ENCODE results near the gene RHEB. TPM values are rescaled to one million over a fixed set of nuclear protein-coding genes. Genes with fewer than 3 reads are reported as not detected.
A peak's percentile ranks its signal among the peaks of the same experiment; 100 is the strongest.

RHEB gene, protein sequence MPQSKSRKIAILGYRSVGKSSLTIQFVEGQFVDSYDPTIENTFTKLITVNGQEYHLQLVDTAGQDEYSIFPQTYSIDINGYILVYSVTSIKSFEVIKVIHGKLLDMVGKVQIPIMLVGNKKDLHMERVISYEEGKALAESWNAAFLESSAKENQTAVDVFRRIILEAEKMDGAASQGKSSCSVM
- polyA plus RNA-seq (2013, experiment 1 of 2): 94.5 TPM
- polyA plus RNA-seq (2013, experiment 2 of 2): 105 TPM

DNA sequence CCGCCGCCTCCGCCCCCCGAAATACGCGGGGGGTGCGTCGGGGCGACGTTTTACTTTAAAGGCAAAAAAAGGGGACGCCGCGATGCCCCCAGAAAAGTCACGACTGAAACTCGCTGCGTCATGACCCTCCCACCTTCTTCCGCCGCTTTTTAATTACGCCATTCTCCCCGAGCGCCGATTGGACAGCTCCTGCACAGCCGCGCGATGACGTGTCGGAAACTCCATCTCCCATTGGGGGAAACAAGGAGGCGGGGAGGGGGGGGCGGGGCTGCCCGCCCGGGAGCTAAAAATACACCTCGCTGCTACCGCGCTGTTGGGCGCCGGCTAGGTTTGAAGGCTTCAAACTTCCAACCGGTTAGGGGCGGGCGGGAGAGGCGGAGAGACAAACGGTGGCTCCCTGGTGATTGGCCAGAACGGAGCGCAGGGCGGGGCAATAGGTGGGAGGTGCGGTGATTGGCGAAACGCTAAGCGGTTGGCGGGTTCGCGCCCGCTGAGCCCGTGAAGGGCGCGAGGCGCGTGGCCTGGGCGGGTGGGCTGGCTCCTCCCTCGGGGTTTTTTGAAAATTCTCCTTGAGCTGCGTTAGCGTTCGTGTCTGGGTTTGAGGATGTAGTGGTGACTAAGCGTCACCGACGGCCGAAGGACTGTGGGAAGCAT lies at the start of gene RHEB:
Gene RHEB (minus strand): TSS at position 131 of the 654 bp plus-strand sequence. CDS start 384 bp downstream, outside the sequence.
- Histone ChIP-seq H3K4me3 (ENCODE audit: low read length) (peak within 1 kb of the TSS; percentile 96), H3K27ac (ENCODE audit: low read depth, low read length) (peak within 1 kb of the TSS; percentile 97; the same call in 1 of the 2 replicates), H3K36me3 (ENCODE audit: insufficient read depth, low read length) (no peaks in the 10 kb centered on the region), H3K9me3 (ENCODE audit: insufficient read depth, low read depth, low read length) (no peaks in the 10 kb centered on the region), H3K9ac (ENCODE audit: low read depth, low read length) (peak within 1 kb of the TSS; percentile 96), H3K27me3 (ENCODE audit: insufficient read depth, low read length) (no peaks in the 10 kb centered on the region), H3K4me1 (ENCODE audit: insufficient read depth, low read length) (peaks cover 7% of the 10 kb centered on the region; the same call in 1 of the 2 replicates)
- WGBS: 6% methylated on average over 56 of the region's 66 CpGs

DNA sequence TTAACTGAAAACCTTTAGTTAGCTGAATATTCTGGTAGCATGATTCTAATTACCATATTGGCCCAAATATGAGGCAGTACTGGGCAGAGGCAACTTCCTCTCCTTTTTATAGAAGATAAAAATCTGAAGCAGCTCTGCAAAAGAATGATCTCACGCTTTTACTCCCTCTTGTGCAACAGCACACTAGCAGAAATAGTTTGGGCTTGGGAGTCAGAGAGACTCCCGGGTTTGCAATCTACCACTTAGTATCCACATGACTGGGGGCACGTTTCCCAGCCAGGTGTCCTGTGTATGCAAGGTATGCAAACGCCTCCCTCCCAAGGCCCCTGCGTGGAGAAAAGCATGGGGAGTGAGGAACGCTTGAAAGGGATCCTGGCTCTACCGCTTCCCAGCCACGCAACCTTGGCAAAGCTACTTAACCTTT lies 47.2 kb upstream of the RHEB start:
- no peak overlapping the region for H3K9ac ChIP-seq (ENCODE audit: low read depth, low read length)
- no peak overlapping the region for H3K4me3 ChIP-seq (ENCODE audit: low read length)
- H3K9me3 ChIP-seq (ENCODE audit: insufficient read depth, low read depth, low read length): no peaks in the 10 kb centered on the region
- H3K27ac ChIP-seq (ENCODE audit: low read depth, low read length): no peak overlapping the region
- peaks cover 16% of the 10 kb centered on the region; the same call in 1 of the 2 replicates for H3K36me3 ChIP-seq (ENCODE audit: insufficient read depth, low read length)
- 36% methylated on average over 6 of the region's 8 CpGs for WGBS
- H3K4me1 ChIP-seq (ENCODE audit: insufficient read depth, low read length): peaks cover 7% of the 10 kb centered on the region; the same call in 1 of the 2 replicates
- H3K27me3 ChIP-seq (ENCODE audit: insufficient read depth, low read length): no peaks in the 10 kb centered on the region

DNA sequence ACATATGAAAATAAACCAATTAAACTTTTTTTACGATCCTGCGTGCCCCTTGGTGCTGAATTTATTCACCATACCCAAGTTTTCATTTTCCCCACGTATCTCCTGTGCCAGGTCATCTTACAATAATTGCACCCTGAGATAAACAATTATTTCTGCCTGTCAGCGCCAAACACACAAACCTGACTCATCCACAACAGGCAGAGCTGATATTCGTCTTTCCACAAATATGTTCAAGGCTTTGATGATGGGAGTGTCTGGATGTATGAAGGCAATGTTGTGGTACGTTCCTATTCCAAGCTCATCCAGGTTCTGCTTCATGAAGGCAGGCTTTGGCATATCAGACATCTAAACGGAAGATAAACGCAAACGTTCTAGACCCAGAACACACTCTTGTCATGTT lies 45.8 kb upstream of the RHEB start:
- WGBS: 92% methylated on average over 9 of the region's 9 CpGs
- no peaks in the 10 kb centered on the region for H3K27me3 ChIP-seq (ENCODE audit: insufficient read depth, low read length)
- H3K36me3 ChIP-seq (ENCODE audit: insufficient read depth, low read length): peaks cover 24% of the 10 kb centered on the region; the same call in 1 of the 2 replicates

DNA sequence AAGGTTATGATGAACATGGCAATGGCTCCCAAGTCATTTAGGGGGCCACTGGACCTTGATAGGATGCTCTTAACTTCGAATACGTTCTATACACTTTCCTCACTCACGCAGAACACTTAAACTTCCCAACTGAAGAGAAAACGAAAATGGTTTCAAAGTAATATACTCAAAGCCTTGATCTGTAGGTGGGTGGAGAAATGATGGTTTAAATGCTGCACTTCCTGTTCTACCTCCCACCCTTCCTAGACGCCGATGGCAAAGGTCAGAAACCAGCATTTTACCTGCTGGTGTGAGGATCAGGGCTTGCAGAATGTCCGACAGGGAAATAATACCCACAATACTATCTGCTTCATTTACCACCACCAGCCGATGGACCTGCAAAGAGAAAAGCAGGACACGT lies 40.5 kb upstream of the RHEB start:
- Histone ChIP-seq H3K4me3 (ENCODE audit: low read length) (no peak overlapping the region), H3K27ac (ENCODE audit: low read depth, low read length) (no peak overlapping the region), H3K27me3 (ENCODE audit: insufficient read depth, low read length) (no peaks in the 10 kb centered on the region), H3K4me1 (ENCODE audit: insufficient read depth, low read length) (no peaks in the 10 kb centered on the region), H3K9me3 (ENCODE audit: insufficient read depth, low read depth, low read length) (no peaks in the 10 kb centered on the region), H3K9ac (ENCODE audit: low read depth, low read length) (no peak overlapping the region), H3K36me3 (ENCODE audit: insufficient read depth, low read length) (peaks cover 34% of the 10 kb centered on the region)
- 95% methylated on average over 8 of the region's 9 CpGs for WGBS

More for the DNA sequence above, 45.8 kb upstream of the RHEB start:
- Histone ChIP-seq H3K9ac (ENCODE audit: low read depth, low read length) (no peak overlapping the region), H3K27ac (ENCODE audit: low read depth, low read length) (no peak overlapping the region), H3K4me3 (ENCODE audit: low read length) (no peak overlapping the region), H3K4me1 (ENCODE audit: insufficient read depth, low read length) (peaks cover 7% of the 10 kb centered on the region; the same call in 1 of the 2 replicates), H3K9me3 (ENCODE audit: insufficient read depth, low read depth, low read length) (no peaks in the 10 kb centered on the region)

DNA sequence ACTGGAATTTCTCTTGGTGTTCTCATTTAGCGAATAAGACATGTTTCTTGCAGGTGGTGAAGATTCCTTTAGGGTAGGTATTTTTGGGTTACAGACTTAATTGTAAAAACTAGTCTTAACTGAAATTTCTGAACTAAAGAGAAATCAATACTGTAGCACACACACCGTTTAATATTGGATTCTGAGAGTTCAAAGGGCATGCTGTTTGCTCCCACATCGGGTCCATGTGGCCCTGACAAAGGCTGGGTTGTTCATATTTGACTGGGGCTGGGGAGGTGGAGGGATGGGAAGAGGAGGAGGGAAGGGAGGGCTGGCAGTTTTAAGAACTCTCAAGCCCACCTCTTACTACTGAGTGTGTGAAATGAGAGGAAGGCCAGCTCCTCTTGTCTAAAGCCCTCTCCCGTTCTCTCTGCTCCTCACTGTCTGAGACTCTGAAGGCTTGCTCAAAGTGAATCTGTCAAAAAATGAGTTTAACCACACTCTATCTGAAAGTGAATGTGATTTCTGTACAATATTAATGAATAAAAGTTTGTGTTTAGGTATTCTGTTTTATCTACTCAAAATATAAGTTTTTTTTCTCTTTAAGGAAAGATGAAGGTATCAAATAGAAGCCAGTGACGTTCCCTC lies 40.0 kb upstream of the RHEB start:
- Histone ChIP-seq H3K36me3 (ENCODE audit: insufficient read depth, low read length) (peaks cover 33% of the 10 kb centered on the region), H3K27me3 (ENCODE audit: insufficient read depth, low read length) (no peaks in the 10 kb centered on the region), H3K4me3 (ENCODE audit: low read length) (no peak overlapping the region), H3K4me1 (ENCODE audit: insufficient read depth, low read length) (no peaks in the 10 kb centered on the region), H3K9me3 (ENCODE audit: insufficient read depth, low read depth, low read length) (no peaks in the 10 kb centered on the region), H3K27ac (ENCODE audit: low read depth, low read length) (no peak overlapping the region), H3K9ac (ENCODE audit: low read depth, low read length) (no peak overlapping the region)
- 95% methylated on average over 5 of the region's 5 CpGs for WGBS

DNA sequence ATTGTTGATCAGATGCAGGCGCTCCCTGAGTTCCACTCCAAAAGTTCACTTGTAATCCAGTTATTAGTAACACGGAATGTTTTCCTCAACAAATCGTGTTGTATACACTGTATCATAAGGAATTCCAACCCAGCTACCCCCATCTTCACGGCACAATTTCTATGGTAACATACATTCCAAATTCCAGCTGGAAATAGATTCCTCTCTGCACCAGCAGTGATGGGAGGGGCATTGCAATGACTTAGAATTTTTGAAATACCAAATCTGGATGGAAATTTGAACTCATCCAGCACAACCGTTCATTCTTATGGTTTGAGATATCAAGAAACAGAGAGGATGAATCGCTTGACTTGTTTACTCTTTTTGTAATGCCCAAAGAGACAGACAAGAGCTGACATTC lies 38.9 kb upstream of the RHEB start:
- Histone ChIP-seq H3K9me3 (ENCODE audit: insufficient read depth, low read depth, low read length) (no peaks in the 10 kb centered on the region), H3K36me3 (ENCODE audit: insufficient read depth, low read length) (peaks cover 27% of the 10 kb centered on the region), H3K4me3 (ENCODE audit: low read length) (no peak overlapping the region), H3K4me1 (ENCODE audit: insufficient read depth, low read length) (no peaks in the 10 kb centered on the region), H3K27ac (ENCODE audit: low read depth, low read length) (no peak overlapping the region), H3K27me3 (ENCODE audit: insufficient read depth, low read length) (no peaks in the 10 kb centered on the region), H3K9ac (ENCODE audit: low read depth, low read length) (no peak overlapping the region)
- 91% methylated on average over 6 of the region's 6 CpGs for WGBS

DNA sequence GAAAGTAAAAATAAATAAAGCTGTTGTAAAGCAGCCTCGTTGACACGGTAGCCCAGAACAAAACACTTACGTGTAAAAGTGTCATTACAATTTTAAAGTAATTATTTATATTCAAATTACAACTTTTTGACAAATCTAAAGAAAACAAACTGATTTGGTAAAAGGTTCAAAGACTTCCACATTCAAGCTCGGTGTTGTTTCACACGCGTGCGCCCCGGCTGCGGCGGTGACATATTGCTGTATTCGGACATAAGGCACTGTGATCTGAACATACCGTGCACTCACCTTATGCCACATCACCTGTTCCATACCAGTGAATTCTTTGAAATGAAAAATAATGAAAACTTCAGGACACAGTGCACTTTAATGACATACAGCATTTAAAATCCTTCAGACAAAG lies 36.9 kb upstream of the RHEB start:
- Histone ChIP-seq H3K36me3 (ENCODE audit: insufficient read depth, low read length) (peaks cover 21% of the 10 kb centered on the region), H3K4me1 (ENCODE audit: insufficient read depth, low read length) (no peaks in the 10 kb centered on the region), H3K9ac (ENCODE audit: low read depth, low read length) (no peak overlapping the region), H3K27me3 (ENCODE audit: insufficient read depth, low read length) (no peaks in the 10 kb centered on the region), H3K4me3 (ENCODE audit: low read length) (no peak overlapping the region), H3K27ac (ENCODE audit: low read depth, low read length) (no peak overlapping the region), H3K9me3 (ENCODE audit: insufficient read depth, low read depth, low read length) (no peaks in the 10 kb centered on the region)
- WGBS: 97% methylated on average over 9 of the region's 12 CpGs

DNA sequence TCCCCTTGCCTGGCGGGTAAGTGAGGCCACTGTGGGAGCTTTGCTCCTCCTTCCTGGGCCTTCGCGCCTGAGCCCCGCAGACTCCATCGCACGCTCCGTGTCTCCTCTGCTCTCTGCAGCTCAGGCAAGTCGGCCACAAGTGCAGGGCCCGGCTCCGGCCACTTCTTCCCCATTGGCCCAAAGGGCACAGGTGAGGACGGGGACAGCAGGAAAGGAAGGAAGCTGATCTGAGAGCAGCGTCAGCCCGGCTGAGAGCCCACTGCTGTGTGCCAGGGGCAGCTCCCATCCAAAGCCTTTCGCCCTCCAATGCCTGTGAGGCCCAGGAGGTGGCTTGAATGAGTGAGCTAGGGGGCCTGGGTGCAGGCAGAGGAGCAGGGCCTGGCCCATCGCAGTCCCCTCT lies 33.7 kb upstream of the RHEB start:
- WGBS: 84% methylated on average over 15 of the region's 15 CpGs
- H3K4me3 ChIP-seq (ENCODE audit: low read length): no peak overlapping the region
- H3K9me3 ChIP-seq (ENCODE audit: insufficient read depth, low read depth, low read length): no peaks in the 10 kb centered on the region
- H3K9ac ChIP-seq (ENCODE audit: low read depth, low read length): no peak overlapping the region
- H3K27ac ChIP-seq (ENCODE audit: low read depth, low read length): no peak overlapping the region
- no peaks in the 10 kb centered on the region for H3K4me1 ChIP-seq (ENCODE audit: insufficient read depth, low read length)
- H3K27me3 ChIP-seq (ENCODE audit: insufficient read depth, low read length): no peaks in the 10 kb centered on the region
- peaks cover 4% of the 10 kb centered on the region; the same call in 1 of the 2 replicates for H3K36me3 ChIP-seq (ENCODE audit: insufficient read depth, low read length)

DNA sequence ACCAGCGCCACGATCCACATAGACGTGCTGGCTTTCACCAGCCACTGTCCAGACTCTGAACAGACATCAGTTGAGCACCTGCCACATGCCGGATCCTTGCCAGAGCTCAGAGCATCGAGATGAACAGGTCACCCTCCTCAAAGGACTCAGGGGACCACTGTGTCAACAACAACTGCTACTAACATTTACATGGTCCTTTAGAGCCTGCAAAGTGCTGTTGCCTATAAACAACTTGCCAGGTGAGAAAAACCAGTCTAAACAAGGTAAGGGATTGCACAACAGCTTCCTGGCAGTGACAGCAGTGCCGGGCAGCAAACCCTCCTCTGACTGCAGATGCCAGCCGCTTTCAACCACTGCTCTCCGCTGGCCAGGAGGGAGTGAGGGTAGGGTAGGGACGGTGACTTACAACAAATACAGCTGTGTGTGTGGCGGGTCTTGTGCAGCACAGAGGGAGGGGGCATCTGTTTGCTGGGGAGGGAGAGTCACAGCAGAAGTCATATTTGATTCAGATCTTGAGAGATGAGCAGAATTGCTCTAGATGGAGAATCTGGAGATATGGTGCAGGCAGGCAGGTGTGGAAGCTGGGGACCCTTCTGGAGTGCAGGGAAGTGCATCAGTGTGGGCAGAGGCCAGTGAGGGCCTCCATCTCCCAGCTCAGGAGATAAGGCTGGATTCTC lies 32.8 kb upstream of the RHEB start:
- Histone ChIP-seq H3K27ac (ENCODE audit: low read depth, low read length) (no peak overlapping the region), H3K36me3 (ENCODE audit: insufficient read depth, low read length) (peaks cover 4% of the 10 kb centered on the region; the same call in 1 of the 2 replicates), H3K4me3 (ENCODE audit: low read length) (no peak overlapping the region), H3K4me1 (ENCODE audit: insufficient read depth, low read length) (no peaks in the 10 kb centered on the region), H3K27me3 (ENCODE audit: insufficient read depth, low read length) (no peaks in the 10 kb centered on the region), H3K9ac (ENCODE audit: low read depth, low read length) (no peak overlapping the region), H3K9me3 (ENCODE audit: insufficient read depth, low read depth, low read length) (no peaks in the 10 kb centered on the region)
- WGBS: 87% methylated on average over 10 of the region's 10 CpGs

DNA sequence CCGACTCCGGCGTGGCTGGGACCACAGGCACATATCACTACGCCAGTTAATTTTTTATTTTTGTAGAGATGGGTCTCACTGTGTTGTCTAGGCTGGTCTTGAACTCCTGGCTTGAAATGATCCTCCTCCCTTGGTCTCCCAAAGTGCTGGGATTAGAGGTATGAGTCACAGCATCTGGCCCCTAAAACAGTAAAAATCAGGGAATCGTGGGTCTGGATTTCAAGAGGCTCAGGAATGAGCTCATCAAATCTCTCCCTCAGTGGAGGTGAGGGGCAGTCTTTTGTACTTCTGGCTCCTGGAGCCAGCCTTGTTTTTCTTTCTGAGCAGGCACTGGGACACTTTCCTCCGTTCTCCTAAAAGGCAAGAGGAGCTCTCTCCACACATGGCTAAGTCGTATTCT lies 32.1 kb upstream of the RHEB start:
- 92% methylated on average over 7 of the region's 7 CpGs for WGBS
- H3K4me1 ChIP-seq (ENCODE audit: insufficient read depth, low read length): no peaks in the 10 kb centered on the region

More for the DNA sequence above, 32.1 kb upstream of the RHEB start:
- H3K9me3 ChIP-seq (ENCODE audit: insufficient read depth, low read depth, low read length): no peaks in the 10 kb centered on the region
- H3K36me3 ChIP-seq (ENCODE audit: insufficient read depth, low read length): peaks cover 1% of the 10 kb centered on the region; the same call in 1 of the 2 replicates
- no peak overlapping the region for H3K9ac ChIP-seq (ENCODE audit: low read depth, low read length)
- no peak overlapping the region for H3K27ac ChIP-seq (ENCODE audit: low read depth, low read length)
- H3K4me3 ChIP-seq (ENCODE audit: low read length): no peak overlapping the region
- H3K27me3 ChIP-seq (ENCODE audit: insufficient read depth, low read length): no peaks in the 10 kb centered on the region
